Lower leg skin (tissue), 3 donors: ENCODE measurements around the gene PDLIM5.

Source experiments
- CTCF ChIP-seq, 3 donors: fragments of 450-650 bp; IDR thresholded peaks; one replicate each; pipeline ENCODE4 v1.5.1; 2016; ENCODE audit warnings: antibody characterized with exemption in 3 of 3, mild to moderate bottlenecking in 3 of 3, moderate library complexity in 2 of 3
- POLR2A ChIP-seq, 2 donors: fragments of 450-650 bp; IDR thresholded peaks; one replicate each; pipeline ENCODE4 v1.6.1; 2016 to 2017; ENCODE audit warnings: antibody characterized with exemption in 2 of 2, mild to moderate bottlenecking in 1 of 2, moderate library complexity in 1 of 2

GRCh38 chr4:94516999-94517398 lies 65.3 kb downstream of the PDLIM5 start:
- TF ChIP-seq POLR2A (IDR thresholded peaks at IDR 0.05) (no peak), CTCF (IDR thresholded peaks at IDR 0.05) (no peak)
